ENCODE measurements around the gene OGFOD3. TPM values are rescaled to one million over a fixed set of nuclear protein-coding genes. Genes with fewer than 3 reads are reported as not detected.
A peak's percentile ranks its signal among the peaks of the same experiment; 100 is the strongest.

Gene OGFOD3
- total RNA-seq, 2 donors from 2014 or later: 24.9 to 27.4 TPM

DNA sequence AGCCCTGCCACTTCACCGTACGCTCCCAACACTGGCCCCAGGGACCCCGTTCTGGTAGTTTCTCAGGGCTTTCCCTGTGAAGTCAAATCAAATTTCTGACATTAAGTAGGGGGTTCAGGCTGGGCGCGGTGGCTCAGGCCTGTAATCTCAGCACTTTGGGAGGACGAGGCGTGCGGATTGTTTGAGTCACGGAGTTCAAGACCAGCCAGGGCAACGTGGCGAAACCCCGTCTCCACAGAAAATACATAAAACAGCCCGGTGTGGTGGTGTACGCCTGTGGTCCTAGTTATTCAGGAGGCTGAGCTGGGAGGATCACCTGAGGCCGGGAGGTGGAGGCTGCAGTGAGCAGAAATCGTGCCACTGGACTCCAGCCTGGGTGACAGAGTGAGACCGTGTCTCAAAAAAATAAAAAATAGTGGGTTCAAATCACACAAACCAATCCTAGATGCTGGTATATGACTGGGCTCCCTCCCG, 31.5 kb upstream of the OGFOD3 start:
- peak overlapping the region; percentile 84 for H3K4me3 ChIP-seq
- TF ChIP-seq, protein P1, sequence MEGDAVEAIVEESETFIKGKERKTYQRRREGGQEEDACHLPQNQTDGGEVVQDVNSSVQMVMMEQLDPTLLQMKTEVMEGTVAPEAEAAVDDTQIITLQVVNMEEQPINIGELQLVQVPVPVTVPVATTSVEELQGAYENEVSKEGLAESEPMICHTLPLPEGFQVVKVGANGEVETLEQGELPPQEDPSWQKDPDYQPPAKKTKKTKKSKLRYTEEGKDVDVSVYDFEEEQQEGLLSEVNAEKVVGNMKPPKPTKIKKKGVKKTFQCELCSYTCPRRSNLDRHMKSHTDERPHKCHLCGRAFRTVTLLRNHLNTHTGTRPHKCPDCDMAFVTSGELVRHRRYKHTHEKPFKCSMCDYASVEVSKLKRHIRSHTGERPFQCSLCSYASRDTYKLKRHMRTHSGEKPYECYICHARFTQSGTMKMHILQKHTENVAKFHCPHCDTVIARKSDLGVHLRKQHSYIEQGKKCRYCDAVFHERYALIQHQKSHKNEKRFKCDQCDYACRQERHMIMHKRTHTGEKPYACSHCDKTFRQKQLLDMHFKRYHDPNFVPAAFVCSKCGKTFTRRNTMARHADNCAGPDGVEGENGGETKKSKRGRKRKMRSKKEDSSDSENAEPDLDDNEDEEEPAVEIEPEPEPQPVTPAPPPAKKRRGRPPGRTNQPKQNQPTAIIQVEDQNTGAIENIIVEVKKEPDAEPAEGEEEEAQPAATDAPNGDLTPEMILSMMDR (IDR thresholded peaks at IDR 0.05): no peak
- peak; percentile 6 for ATAC-seq (ENCODE audit: insufficient number of reproducible peaks, low FRiP score, low read depth)
- H3K9me3 ChIP-seq: no peaks in the 10 kb centered on the region
- H3K27ac ChIP-seq: peak overlapping the region; percentile 56 to 81
- H3K36me3 ChIP-seq: no peaks in the 10 kb centered on the region
- H3K4me1 ChIP-seq (ENCODE audit: control insufficient read depth in 1 of 2, low read depth in 2 of 2): peaks cover 12 to 39% of the 10 kb centered on the region in 2 donors
- no peak for DNase-seq (ENCODE audit: low spot score)
- no peaks in the 10 kb centered on the region for H3K27me3 ChIP-seq (replicated peaks; ENCODE audit: insufficient read depth)

DNA sequence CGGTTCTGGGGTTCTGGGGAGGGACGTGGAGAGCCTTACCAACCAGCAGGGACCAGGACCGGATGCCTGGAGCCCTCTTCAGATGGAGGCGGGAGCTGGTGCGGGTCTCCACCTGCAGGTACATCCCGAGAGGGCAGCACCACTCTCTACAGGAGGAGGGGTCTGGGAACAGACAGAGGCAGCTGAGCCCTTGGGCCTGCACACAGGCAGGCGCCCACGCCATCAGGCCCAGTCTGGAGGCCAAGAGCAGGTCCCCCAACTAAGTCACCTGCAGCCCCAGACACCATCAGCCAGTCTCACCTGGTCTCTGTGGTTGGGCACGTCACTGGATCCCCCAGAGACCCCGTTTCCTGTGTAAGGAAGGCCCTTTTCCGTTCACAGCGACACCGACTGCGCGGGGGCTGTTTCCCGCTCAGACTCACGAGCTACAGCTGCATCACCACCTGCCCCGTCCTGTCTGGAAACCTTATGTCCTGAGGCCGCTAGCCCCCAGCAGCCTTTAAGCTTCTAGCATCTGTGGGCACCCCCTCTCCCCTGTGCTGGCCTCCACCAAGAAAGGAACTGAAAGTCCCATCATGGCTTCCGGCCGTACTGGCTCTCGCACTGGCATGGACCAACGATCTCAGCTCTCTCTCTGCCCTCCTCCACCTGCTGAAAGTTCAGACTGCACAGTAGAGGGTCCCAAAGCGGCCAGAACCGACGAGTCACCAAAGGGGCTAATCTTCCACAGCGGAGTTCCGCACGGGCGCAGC, 30.9 kb upstream of the OGFOD3 start:
- no peak for DNase-seq (ENCODE audit: low spot score)
- Histone ChIP-seq H3K4me3 (peak overlapping the region; percentile 84), H3K9me3 (no peaks in the 10 kb centered on the region), H3K27ac (peak overlapping the region; percentile 56 to 81), H3K27me3 (replicated peaks; ENCODE audit: insufficient read depth) (no peaks in the 10 kb centered on the region), H3K36me3 (no peaks in the 10 kb centered on the region), H3K4me1 (ENCODE audit: control insufficient read depth in 1 of 2, low read depth in 2 of 2) (peaks cover 12 to 39% of the 10 kb centered on the region in 2 donors)
- TF ChIP-seq, protein P1 (IDR thresholded peaks at IDR 0.05): no peak
- no peak for ATAC-seq (ENCODE audit: insufficient number of reproducible peaks, low FRiP score, low read depth)

DNA sequence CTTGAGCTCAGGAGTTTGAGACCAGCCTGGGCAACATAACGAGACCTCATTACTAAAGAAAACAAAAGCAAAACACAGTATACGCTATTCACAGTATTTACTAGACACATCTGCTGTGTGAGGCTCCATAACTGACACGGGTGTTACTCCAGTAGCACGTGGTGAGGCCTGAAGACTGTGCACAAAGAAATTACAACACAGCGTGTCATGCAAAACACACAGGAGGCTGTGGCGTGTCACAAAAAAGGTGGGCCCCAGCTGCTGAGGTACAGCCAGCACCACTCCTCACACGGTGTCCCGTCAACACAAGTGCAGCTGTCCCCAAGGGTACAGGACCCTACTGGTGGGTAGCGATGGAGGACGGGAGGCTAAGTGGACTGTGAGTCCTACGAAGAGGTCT, 29.5 kb upstream of the OGFOD3 start:
- DNase-seq (ENCODE audit: low spot score) (no peak), ATAC-seq (ENCODE audit: insufficient number of reproducible peaks, low FRiP score, low read depth) (no peak)
- no peaks in the 10 kb centered on the region for H3K27me3 ChIP-seq (replicated peaks; ENCODE audit: insufficient read depth)
- no peak overlapping the region for H3K27ac ChIP-seq
- no peaks in the 10 kb centered on the region for H3K9me3 ChIP-seq
- H3K4me1 ChIP-seq (ENCODE audit: control insufficient read depth in 1 of 2, low read depth in 2 of 2): peaks cover 12 to 39% of the 10 kb centered on the region in 2 donors
- TF ChIP-seq, protein P1 (IDR thresholded peaks at IDR 0.05): no peak
- no peak overlapping the region for H3K4me3 ChIP-seq
- H3K36me3 ChIP-seq: no peaks in the 10 kb centered on the region

DNA sequence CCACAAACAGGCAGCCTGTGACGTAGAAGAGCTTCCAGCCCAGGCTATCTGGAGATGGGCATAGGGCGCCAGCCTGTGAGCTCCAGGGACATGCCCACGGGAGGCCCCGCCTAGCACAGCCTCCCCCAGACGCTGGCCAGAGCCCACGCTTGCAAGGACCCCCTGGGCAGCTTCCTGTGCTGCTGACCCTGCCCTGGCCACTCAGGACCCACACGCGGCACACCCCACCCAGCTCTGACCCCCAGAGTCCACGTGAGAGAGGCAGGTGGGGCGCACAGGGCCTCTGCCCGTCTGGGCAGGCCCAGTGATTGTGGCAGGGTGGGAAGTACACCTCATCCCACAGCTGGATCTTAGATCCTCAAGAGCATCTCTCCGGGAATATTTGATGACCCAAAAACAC, 28.3 kb upstream of the OGFOD3 start:
- TF ChIP-seq, protein P1 (IDR thresholded peaks at IDR 0.05): no peak
- Histone ChIP-seq H3K36me3 (peaks cover 7% of the 10 kb centered on the region), H3K9me3 (no peaks in the 10 kb centered on the region), H3K27ac (no peak overlapping the region), H3K4me1 (ENCODE audit: control insufficient read depth in 1 of 2, low read depth in 2 of 2) (peaks cover 12 to 38% of the 10 kb centered on the region in 2 donors), H3K4me3 (no peak overlapping the region), H3K27me3 (replicated peaks; ENCODE audit: insufficient read depth) (no peaks in the 10 kb centered on the region)
- no peak for DNase-seq (ENCODE audit: low spot score)
- no peak for ATAC-seq (ENCODE audit: insufficient number of reproducible peaks, low FRiP score, low read depth)

DNA sequence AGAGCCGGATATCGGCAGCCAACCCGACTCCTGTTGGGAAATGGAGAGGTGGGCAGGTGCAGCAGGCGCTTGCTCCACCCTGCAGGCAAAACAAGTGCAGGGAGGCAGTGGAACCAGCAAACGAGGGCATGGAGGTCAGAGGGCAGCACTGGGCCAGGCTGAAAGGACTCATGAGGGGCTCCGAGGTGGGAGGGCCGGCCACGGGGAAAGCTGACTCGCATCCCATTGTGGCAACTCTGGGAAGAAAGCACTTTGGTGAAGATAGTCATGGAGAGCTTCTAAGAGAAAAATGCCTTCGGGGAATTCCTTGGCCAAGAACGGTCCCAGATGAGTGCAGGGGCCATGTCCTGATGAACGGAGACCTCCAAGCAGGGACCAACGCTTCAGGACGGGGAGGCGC, 27.7 kb upstream of the OGFOD3 start:
- ATAC-seq (ENCODE audit: insufficient number of reproducible peaks, low FRiP score, low read depth) (no peak), DNase-seq (ENCODE audit: low spot score) (no peak)
- H3K4me3 ChIP-seq: no peak overlapping the region
- H3K36me3 ChIP-seq: peaks cover 9% of the 10 kb centered on the region
- TF ChIP-seq, protein P1 (IDR thresholded peaks at IDR 0.05): no peak
- H3K27me3 ChIP-seq (replicated peaks; ENCODE audit: insufficient read depth): no peaks in the 10 kb centered on the region
- peaks cover 8 to 33% of the 10 kb centered on the region in 2 donors for H3K4me1 ChIP-seq (ENCODE audit: control insufficient read depth in 1 of 2, low read depth in 2 of 2)
- no peaks in the 10 kb centered on the region for H3K9me3 ChIP-seq
- H3K27ac ChIP-seq: no peak overlapping the region

All from thoracic aorta (tissue), 2 donors.